Stimulated activated CD8-positive, alpha-beta memory T cell treated with anti-CD3 and anti-CD28 coated beads, Interleukin-2, amount 100 ng/mL, for 1 hour (primary cell): ENCODE data around the gene VTCN1.
"Not testable (repeated sequence)": the region's sequence is repeated elsewhere in the genome, so short reads cannot be mapped to it uniquely, and the experiment has no call there.

Source experiments
- DNase-seq, 2 donors: peaks; one replicate each; pipeline ENCODE4 v3.0.0-alpha.2; 2020; ENCODE audit warnings: low read depth in 2 of 2

Gene VTCN1

DNA sequence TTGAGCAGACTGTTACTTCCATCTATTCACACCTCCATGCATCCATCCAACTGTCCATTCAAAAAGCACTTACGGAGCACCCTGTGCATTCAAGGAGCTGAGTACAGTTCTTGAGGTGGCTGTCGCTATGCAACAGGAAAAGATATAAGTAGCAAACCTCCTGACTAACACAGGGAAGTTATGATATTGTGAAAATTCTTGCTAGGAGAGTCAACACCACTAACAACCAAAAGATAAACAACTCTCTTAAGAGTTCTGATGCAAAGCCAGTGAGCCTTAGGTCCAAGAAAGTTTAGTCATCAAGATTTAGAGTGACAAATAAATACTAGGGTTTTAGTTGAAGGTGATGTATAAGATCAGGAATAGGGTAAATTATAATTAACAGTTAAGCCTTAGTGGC, 44.7 kb downstream of the VTCN1 start:
- DNase-seq: no peak

DNA sequence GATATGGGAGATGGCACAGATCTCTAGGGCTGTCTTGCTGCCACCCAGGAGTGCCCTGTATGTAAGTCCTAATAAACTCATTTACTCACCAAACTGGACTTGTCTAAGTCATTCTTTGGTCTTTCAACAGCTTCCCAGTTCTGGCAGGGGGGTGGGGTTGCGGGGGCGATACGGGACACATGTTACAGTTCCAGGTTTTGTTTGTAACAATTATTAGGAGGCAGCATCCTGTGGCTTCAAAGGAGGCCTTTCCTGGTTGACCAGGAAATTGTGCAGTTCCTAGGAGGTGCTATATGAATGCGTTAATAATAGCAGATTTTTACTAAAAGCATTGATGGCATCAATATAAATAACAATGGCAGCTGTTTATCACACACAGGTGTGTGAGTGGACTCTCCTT, 46.5 kb downstream of the VTCN1 start:
- DNase-seq: no peak

DNA sequence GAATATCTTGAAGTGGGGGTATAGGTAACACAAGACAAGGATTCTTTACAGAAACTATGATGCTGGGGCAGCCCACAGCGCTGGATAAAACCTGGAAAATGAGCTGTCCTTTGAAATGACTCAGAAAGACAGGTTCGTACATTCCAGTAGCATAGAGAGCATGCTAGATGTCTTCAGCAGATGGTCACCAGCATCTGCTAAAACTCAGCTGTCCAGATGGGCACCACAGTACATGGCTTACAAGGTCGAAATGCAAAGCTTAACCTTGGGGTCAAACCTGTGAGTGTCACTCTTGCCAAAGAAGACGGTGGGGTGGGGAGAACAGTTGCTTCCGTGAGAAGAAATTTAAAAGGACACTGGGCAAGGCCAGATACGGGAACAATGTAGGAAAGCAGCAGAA, 47.9 kb downstream of the VTCN1 start:
- no peak for DNase-seq

DNA sequence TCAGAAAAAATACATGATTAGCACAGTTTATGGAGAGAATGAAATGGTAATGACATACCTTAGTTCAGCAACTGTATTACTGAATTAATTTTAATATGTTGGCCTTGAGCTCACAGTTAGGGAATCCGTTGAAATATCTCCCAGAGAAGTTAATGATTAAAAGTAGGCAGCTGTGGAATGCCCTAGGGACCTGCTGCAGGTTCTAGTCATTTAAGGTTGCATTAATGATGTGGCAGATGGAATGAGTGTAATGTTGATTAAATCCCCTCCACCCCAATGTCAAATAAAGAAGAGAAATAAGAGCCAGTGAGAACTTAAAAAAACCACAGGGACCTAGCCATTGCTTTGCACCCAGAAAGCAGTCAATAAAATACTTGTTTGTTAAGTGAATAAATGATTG, 48.8 kb downstream of the VTCN1 start:
- no peak for DNase-seq

DNA sequence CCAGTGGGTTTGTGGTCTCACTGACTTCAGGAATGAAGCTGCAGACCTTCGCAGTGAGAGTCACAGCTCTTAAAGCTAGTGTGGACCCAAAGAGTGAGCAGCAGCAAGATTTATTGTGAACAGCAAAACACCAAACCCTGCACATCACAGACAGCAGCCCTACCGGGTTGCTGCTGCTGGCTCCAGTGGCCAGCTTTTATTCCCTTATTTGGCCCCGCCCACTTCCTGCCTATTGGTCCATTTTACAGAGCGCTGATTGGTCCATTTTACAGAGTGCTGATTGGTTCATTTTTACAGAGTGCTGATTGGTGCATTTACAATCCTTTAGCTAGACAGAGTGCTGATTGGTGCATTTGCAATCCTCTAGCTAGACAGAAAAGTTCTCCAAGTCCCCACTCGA, 59.4 kb downstream of the VTCN1 start:
- not testable (repeated sequence) for DNase-seq

DNA sequence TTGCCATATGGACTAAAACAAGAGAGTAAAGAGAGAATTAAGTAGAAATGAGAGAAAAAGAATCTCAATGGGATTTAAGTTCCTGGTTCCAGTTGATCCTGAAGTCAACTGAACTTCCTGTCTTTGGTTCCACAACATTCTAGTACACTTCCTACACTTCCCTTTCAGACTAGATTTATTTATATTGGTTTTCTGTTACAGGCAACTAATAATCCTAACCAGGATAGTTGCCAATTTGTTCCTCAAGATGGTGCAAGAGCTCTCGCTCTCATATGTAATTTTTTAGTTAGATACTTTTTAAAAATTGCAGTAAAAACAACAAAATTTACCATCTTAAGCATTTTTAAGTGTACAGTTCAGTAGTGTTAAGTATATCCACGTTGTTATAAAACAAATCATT, 60.4 kb downstream of the VTCN1 start:
- DNase-seq: no peak

DNA sequence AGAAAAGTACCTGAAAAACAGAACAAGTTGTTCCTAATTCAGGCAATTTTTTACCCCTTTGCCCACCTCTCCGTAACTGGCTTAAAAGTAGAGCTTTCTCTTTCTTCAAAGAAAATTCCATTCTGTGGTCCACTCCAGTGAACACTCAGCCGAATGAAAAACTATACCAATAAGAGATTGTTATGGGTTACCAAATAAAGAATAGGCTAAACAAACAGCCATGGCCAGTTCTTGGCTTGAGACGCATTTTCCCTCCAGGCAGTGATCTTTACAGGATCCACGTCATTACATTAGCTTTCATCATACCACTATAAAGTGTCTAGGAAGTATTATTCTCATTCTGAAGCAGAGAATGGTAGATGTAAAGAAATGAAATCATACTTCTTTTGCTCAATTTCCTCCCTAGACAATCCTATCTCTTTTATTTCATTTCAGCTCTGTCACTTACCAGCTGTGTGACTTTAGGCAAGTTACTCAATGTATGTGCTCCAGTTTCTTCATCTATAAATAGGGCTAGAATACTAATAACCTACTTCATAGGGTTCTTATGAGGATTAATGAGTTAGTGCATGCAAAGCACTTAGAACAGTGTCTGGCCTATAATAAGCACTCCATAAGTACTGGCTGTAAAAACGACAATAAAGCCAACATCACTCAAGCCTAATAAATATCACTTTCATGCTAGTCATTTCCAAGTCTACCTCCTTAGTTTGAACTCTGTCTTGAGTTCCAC, 62.7 kb downstream of the VTCN1 start:
- DNase-seq: no peak

DNA sequence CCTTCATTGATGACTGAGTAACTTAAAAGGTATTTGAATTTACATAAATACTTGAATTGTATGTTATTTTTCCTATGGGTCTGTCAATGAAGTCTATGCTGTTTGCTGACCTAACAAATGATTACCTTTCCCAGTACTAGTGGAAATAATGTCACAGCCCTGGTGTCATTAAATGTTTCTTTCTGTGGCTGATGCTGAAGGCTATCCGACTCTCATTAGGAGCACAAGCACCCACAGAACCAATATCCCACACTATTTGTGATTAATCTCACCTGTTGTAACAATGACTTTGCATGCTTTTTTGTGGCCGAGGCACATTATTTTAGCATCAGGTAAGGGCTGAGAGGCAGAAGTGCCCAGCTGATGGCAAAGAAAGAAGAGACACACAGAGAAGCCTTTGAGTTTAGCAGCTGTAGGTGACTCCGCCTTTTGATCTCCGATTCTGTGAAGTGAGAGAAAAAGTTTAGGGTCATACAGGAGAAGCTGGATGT, 63.3 kb downstream of the VTCN1 start:
- no peak for DNase-seq

DNA sequence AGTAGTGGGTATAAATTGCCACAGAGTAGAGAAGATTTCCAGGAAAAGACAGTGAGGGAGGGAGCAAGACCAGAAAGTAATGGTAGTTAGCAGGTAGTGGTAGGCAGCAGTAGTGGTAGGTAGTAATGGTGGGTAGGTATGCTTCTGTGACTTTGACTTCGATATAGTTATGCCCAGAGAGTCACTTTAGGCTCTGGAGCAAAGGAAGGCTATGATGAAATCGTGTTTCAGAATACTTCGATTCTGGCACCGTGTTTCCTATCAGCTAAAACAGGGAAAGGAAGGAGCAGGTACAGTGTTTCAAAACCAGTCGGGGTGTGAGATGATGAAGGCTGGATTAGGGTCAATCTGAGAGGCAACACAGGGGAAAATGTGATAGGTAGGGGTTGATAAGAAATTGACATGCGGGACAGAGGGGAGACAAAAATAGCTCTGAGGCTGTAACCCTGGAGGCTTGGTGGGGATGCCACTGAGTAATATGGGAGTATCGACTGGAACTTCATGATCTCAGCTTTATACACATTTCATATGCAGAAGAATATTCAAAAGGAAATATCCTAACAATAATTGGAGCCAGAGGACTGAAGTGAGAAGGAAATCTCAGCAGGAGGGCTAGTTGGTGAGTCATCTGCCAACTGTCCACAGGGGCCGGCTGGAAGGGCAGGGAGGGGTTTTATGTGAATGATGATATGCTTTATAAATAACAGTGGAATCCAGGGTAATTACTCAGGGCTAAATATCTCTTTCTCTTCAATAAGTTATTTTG, 64.0 kb downstream of the VTCN1 start:
- DNase-seq: no peak

DNA sequence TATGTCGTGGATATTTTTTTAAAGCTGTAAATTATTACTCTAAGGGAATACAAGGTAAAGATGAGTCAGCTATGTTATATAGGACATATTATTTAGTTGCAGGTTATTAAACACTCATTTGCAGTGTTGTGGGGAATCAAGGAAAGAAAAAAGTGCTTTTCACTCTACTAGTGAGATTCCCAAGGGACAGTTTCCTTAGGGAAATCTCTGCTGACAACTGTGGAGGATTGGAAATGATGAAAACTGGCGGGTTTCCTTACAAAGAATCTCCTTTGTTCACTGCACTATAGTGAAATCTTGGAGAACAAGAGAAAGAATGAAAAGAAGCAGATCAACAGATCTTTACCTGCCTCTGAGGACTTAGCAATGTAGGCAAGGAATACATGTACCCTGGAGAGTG, 64.7 kb downstream of the VTCN1 start:
- no peak for DNase-seq

DNA sequence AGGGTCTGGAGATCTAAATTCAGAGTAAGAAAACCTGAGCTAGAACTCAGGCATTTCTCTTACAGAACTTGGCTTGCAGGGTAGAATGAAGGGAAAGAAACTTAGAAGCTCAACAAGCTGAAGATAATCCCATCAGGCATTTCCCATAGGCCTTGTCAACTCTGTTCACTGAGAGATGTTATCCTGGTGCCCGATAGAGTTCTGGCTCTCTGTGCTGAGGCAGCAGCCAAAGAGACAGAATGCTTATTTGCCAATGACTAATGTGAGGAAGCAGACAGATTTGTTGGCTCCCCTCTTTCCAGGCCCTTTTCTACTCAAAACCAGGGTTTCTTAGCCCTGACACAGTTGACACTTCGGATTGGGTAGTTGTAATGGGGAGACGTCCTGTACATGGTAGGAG, 66.9 kb downstream of the VTCN1 start:
- no peak for DNase-seq

DNA sequence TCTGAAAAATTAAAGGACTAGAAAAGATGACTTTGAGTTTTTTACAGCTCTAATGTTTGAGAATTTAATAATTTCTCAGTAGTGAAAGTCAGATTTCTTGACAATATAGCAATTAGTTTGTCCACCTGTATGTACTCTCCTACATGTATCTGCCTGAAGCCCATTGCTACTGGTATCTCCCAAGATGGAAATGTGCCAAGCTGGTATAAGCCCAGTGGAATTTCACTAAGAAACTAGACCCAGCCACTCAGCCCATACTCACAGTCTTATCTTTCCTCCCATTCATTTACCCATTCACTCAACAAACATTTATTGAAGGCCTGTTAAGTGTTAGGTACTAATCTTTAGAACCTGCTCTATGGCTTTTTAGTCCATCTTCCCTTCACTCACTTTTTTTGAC, 67.6 kb downstream of the VTCN1 start:
- DNase-seq: no peak

DNA sequence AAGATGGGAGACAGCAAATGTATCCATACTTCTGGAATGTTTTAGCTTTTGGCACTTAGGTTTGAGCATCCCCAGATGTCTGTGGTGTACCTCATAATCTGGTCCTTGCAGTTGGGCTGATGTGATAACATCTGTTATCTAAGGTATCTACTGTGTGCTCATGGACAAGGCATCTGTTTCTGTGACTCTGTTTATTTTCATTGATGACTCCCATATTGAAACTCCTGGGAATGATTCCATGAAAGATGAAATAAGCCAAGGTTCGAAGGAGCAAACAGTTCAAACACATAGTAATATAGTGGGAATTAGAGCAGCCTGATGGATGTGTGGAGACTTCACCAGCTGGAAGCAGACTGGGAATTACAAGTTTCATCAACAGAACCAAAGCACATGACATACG, 68.5 kb downstream of the VTCN1 start:
- DNase-seq: no peak

DNA sequence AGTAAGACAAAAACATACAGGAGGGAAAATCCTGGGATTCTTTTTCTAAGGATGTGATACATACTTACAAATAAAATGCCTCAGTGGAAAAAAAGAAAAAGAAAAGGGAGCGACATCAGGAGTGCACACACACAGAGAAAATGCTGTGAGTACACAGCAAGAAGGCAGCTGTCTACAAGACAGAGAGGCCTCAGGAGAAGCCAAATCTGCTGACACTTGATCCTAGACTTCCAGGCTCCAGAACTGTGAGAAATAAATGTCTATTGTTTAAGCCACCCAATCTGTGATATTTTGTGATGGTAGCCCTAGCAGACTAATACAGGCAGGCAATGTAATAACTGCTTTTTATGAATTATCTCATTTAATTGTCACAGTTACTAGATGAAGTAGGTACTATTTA, 72.2 kb downstream of the VTCN1 start:
- DNase-seq: no peak

DNA sequence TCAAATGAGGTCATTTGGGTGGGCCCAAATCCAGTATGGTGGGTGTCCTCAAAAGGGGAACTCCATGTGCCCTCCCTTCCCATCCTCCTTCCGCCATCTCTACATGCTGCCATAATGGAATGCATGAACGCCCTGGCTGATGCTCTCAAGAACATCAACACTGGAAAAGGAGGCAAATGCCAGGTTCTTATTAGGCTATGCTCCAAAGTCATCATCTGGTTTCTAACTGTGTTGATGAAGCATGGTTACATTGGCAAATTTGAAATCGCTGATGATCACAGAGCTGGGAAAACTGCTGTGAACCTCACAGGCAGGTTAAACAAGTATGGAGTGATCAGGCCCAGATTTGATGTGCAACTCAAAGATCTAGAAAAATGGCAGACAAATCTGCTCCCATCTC, 72.6 kb downstream of the VTCN1 start:
- no peak for DNase-seq

DNA sequence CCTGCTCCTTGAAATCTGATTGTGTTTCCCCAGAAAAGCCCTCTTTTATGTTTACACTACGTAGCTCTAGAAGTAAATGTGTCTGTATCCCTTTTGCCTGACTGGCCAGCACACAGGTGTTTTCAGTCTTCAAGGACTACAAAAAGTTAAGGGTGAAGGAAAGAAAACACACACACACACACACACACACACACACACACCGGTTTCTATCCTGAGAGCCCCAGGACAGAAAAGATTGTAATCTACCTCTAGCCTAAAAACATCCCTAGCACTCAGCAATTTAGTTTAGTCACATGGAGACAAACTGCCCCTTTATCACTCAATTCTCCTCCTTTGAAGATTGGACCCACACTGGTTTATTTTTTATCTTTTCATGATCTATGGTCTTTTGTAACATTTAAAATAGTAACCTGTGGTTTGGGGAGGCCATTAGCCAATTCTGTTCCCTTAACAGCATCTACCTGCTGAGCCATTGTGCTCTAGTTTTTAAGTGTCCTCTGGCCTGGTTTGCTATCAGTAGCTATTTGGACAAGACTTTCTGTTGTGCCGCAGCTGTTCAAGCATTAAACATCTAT, 73.4 kb downstream of the VTCN1 start:
- no peak for DNase-seq

DNA sequence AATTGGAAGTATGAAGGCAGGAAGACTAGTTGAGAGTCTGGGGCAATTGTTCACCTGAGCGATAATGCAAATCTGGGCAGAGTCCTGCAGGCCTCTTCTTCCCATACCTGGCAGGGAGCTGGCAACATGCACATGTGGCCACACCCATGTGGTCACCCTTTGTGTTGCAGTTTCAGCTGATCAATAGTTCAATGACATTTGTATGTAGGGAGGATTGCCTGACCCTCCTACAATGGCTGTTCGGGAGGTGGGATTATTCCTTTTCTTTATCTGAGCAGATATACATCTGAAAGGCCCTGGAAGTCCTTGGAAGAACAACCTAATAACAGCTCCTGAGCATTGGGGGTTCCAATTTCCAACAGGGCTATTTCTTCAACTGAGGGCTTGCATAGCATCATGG, 74.0 kb downstream of the VTCN1 start:
- DNase-seq: no peak

DNA sequence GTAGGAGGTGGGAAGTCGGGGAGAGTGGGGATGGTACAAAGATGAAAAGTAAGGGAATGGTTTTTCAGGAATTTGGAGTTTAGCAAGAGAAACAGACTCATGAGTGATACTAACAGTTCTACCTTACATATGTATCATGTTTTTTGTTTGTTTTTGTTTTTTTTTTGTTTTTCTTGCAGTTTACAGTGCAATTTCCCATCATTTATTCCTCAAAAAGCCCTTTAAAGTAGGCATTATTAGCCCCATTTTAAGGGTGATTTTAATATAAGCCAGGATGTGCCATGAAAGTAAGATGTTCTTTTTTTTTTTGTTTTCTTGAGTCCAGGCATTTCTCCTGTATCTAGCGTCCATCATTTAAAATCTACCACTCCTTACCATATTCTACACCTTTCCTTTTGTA, 75.4 kb downstream of the VTCN1 start:
- DNase-seq: no peak

DNA sequence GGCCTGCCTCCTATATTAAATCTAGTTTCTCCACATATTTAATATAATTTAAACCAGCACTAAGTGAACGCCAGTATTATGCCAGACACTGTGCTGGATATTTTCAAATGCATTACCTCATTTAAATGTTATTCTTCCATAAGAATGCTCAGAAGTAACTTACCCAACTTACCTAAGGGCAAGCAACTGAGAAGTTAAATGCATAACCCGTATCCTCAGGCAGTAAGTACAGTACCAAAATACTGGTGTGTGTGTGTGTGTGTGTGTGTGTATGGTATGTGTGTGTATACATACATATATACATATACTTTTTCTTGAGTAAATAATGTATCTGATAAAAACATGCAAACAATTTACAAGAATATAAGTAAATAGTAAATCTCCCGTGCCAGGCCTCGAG, 80.2 kb downstream of the VTCN1 start:
- DNase-seq: no peak

DNA sequence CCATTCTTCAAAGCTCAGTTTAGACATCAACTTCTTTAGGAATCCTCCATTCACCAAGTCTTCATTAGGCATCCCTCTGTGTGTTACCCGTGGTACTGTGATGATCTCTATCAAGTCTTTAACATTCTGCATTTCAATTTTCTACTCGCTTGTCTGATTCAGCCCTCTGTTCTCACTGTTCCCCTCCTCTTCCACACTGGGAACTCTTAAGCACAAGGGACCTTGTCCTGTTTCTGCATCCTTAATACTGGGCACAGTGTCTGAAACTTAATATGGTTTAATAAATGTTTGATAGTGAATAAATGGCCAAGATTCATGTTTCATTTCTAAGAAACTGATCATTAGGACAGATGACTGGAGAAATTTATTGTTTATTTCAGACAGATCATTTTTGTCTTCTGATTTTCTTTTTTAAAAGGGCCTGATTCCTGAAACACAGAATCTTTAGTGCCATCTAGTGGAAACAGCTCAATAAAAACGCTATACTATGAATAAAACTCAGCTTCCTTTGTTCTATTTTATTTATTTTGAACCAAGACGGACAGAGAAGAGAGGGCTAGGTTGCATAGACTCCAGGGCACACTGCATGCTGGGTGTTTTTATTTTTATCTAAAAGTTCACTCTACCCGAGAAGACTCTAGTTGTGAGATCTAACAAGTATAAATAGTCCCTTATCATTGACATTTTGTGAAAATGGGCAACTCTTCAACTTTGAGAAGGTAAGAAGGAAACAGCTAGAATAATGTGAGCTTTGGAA, 82.2 kb downstream of the VTCN1 start:
- no peak for DNase-seq

DNA sequence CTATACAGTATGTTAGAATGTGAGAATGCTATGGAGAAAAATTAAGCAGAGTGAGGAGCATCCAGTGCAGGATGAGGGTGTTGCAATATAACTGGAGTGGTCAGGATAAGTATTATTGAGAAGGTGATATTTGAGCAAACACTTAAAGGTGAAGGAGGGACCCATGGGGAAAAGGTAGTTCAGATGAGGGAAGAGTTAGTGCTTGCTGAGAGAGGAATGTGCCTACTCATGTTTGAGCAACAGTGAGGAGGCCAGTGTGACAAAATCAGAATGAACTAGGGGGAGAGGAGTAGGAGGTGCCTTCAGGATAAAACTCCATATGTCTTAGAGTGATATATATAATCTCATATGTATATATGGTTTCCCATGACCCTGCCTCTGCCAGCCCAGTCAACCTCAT, 82.9 kb downstream of the VTCN1 start:
- DNase-seq: no peak

DNA sequence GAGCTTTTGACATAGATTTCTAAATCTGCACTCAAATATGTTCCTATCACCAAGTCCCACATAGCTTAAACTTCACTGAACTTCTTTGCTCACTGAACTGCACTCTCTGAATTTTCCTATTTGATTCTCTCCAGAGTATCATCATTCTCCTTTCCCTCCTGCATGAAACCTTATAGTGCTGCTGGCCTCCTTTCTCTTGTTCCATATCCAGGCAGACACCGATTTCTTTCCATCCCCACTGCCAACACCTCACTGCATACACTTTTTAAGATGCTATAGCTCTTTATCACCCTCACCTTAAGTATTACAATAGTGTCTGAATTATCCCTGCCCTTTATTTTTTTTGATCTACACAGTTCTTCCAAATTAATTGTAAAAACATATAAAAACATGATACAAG, 86.1 kb downstream of the VTCN1 start:
- DNase-seq: no peak
